ENCODE results near the gene VWA8.
A peak's percentile ranks its signal among the peaks of the same experiment; 100 is the strongest.

The VWA8 gene

GRCh38 chr13:41960637-41961465 lies at the start of gene VWA8:
VWA8 (minus strand) TSS chr13:41961109; CDS start chr13:41961015, 94 bp downstream.
- peak; percentile 36 for DNase-seq (ENCODE audit: low read depth)

DNA sequence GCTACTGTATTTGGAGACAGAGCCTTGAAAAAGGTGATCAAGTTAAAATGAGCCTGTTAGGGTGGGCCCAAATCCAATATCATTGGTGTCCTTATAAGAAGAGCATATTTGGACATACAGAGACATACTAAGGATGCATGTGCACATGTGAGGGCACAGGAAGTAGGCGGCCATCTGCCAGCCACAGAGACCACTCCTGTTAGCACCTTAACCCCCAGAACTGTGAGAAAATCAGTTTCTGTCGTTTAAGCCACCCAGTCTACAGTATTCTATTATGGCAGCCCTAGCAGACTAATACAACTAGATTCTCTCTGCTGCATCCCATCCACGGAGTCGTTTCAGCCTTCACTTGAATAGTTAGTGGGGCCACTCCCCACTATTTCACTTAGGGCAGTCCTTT lies 48.1 kb upstream of the VWA8 start:
- no peak for DNase-seq (ENCODE audit: low read depth)

GRCh38 chr13:42007844-42008243 lies 46.9 kb upstream of the VWA8 start:
- peak; percentile 45 for DNase-seq (ENCODE audit: low read depth)

- DNase-seq (ENCODE audit: low read depth): no peak
Observed at GRCh38 chr13:42002066-42002465, 41.2 kb upstream of the VWA8 start.

DNA sequence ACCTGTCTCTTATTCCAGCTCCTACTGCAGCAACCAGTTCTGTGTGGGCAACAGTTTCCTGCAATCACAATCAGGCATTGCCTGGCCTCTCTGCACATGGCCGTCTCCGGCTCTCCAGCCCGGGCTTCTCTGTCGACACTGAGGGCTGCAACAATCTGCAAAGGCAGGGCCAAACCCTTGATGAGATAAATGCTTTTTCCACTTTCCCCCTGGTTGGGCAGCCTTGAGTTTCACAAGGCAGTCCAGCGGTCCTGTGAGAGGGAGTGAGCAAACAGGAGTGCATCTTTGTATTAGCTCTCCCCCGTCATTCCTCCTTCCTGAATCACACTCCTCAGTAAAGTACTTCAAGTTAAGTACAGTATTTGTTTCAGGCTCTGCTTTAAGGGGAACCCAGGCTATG lies 40.7 kb upstream of the VWA8 start:
- DNase-seq (ENCODE audit: low read depth): peak; percentile 65

DNA sequence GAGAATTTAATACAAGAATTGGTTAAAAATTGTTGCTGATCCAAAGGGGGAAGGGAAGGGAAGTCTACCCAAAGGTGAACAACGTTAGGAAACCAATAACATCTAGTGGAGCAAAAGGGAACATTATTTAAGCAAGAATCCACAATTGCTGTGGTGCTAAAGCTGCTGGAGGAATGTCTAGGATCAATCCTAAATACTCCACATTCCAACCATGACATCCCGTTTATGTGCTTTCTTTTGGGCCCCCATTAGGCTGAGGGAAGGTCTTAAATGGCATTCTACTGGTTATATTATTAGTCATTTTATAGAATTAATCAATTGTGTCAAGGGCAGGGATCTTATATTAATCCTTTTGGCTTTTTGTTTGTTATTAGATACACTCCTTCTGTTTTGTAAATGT lies 39.9 kb upstream of the VWA8 start:
- DNase-seq (ENCODE audit: low read depth): no peak

- DNase-seq (ENCODE audit: low read depth): no peak
Observed at GRCh38 chr13:41997396-41997795, 36.5 kb upstream of the VWA8 start.

GRCh38 chr13:41995946-41996345 lies 35.0 kb upstream of the VWA8 start:
- DNase-seq (ENCODE audit: low read depth): peak; percentile 9

DNA sequence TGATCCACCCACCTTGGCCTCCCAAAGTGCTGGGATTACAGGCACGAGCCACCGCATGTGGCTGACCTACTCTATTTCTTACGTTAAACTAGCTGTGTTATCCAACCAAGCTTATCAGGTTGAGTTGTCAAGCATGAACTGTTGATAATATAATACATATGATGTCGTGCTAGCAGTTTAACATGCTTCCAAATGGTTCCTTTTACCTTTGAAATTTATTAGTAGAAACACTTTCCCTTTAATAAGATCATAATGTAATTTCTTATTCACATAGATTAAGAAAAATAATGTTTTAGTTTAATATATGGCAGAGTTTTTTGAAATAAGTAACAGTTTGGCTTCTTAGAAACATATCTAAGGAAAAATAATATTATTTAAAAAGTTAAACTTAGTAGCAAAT lies 34.4 kb upstream of the VWA8 start:
- DNase-seq (ENCODE audit: low read depth): no peak

DNA sequence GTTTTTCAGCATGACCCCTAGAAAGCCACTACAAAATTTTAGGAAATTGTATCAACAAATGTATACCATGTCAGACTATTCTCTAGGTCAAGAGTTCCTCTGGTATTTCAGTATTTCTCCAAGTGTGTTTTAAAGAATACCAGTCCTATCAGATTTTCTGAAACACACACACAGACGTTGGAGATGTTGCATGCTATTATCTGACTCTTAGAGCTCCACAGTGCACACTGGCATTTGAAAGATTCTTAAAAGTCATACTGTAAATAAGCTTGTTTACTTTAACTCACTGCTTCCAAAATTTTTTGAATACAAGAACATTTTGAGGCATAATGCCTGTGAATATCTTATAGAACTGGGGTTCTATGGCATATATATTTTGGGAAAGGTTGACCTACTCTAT lies 33.8 kb upstream of the VWA8 start:
- no peak for DNase-seq (ENCODE audit: low read depth)

GRCh38 chr13:41991936-41992335 lies 31.0 kb upstream of the VWA8 start:
- DNase-seq (ENCODE audit: low read depth): no peak

GRCh38 chr13:41988244-41988643 lies 27.3 kb upstream of the VWA8 start:
- DNase-seq (ENCODE audit: low read depth): no peak

- peak; percentile 18 for DNase-seq (ENCODE audit: low read depth)
Observed at GRCh38 chr13:41985788-41986508, 25.0 kb upstream of the VWA8 start.

DNA sequence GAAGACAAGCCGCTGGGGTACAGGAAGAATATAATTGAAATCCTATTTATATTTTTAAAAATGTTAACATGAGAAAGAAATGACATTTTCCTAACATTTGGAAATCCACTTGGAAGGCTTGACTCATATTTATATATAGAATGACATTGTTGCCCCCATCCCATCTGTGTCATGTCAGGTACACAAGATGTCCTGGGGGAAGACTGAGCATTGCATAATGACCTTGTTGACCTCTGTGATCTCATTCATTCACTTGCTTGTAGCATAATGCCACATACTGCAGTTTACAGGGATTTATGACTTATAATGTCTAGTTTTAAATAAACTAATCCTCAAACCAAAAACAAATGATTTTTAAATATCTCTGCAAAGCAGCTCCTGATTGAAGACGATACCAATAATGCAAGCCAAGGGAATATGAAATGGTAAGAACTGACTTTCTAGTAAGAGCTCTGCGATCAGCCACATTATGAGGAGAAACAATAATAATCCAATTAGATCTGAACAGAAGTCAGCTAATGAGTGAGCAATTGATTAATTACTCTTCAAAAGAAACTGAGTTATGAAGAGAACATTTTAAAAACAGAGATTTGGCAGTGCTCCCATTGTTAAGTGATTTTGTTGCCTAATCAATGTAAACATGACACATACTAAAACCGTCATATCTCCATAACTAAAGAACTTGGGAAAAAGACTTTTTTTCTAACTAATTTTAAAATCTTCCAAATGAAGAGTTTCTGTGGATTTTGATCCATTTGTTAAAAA lies 21.2 kb upstream of the VWA8 start:
- peak; percentile 3 for DNase-seq (ENCODE audit: low read depth)

DNA sequence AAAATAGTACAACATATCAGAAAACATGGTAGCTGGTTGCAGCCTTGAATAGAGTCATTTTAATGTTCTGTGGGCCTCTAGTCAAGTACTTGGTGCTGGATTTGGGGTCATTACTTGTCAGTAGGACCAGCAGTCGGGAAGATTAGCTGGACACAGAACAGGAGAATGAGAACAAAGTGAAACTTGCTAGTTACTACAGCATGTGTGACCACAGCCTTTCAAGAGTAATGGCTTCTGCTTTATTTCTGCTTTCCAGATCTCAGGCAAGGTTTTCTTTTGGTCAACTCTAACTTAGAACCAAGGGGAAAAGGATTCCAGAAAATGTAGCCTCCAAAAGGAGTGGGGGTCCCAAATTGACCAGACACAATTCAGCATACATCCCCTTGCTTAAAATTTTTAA lies 17.1 kb upstream of the VWA8 start:
- DNase-seq (ENCODE audit: low read depth): no peak

- no peak for DNase-seq (ENCODE audit: low read depth)
Observed at GRCh38 chr13:41976476-41976875, 15.6 kb upstream of the VWA8 start.

DNA sequence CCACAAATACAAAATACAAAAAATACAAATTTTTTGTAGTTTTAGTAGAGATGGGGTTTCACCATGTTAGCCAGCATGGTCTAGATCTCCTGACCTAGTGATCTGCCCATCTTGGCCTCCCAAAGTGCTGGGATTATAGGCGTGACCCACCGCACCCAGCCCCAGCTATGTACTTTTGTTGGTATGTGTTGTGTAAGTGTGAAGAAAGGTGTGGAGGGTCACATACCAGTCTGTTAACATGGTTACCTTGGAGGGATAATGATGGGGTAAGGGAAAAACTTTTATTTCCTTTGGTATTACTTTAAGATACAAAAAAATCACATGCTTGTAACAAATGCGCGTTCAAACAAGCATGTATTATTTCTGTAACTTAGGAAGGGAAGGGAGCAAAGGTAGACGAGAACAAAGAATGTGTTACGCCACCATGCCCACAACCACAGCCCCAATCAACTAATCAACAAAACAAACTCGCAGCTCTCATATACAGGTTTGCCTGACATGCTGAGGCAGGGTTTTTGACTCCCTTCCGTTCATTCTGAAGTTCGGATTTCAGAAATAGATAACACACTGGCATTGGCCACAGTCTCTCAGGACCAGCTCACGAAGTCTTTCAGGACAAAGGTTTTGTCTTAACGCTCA lies 13.5 kb upstream of the VWA8 start:
- no peak for DNase-seq (ENCODE audit: low read depth)

DNA sequence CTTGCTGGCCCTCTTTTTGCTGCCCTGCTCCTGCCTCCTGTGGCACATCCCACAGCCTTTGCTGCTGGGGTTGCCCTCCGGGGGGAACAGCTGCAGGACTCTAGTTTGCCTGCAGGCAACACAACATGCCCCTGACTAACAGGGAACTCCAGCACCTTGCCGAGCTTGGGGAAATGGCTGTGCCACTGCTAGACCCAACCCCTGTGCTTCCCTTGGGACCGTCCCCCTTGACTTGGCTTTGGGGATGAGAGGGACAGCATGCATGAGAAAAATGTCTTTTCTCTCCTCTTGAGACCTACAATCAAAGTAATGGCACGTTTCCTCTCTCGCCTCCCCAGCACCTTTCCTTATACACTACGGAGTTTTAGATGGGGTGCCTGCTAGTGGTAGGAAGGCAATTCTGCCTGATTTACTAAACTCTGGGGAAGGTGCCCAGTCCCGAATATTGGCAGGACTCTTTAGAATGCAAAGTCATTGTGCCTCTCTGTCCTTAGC lies 12.4 kb upstream of the VWA8 start:
- DNase-seq (ENCODE audit: low read depth): no peak

- no peak for DNase-seq (ENCODE audit: low read depth)
Observed at GRCh38 chr13:41971848-41972247, 10.9 kb upstream of the VWA8 start.

DNA sequence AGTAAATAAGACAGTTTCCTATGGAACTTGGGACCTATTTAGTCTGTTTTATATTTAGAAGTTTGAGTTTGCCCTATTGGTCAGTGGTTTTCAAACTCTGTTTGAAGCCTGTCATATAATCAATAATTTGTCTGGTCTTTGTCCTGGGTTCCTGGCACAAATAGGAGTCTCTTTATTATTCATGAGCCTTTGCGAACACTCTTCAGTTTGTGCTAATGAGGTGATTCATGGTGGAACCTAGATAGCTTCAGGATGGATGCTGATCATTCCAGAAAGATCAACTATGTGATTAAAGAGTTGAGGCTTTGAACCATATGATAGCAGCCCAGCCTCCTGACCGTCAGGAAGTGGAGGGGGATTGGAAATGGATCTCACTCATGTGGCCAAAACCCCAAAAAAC lies 10.0 kb upstream of the VWA8 start:
- no peak for DNase-seq (ENCODE audit: low read depth)

DNA sequence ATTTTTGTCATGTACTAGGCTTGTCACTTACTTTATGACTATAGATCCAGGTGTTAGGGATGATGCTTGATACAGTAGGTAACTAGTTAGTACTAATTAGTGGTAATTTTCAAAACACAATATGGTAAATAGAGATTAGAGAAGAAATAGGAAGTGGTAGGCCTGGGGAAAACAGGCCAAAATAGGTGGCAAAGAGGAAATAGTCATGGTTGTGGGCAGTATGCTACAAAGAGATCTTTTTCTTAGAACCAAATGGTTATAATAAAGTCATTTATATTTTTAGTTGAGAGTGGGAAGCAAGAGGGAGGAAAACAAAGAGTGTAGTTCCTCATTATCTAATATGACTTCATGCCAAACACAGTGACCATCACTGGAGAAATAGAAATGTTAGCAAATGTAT lies 9.1 kb upstream of the VWA8 start:
- DNase-seq (ENCODE audit: low read depth): no peak

- DNase-seq (ENCODE audit: low read depth): no peak
Observed at GRCh38 chr13:41969072-41969471, 8.2 kb upstream of the VWA8 start.

All from stromal cell of bone marrow (primary cell).